Panc1 (cell line): ENCODE results near the gene SFMBT1. TPM values are rescaled to one million over a fixed set of nuclear protein-coding genes. Genes with fewer than 3 reads are reported as not detected.

Source experiments
- ATAC-seq: fragments of 200-7000 bp; cut with Tn5 transposase; 2 replicates; pipeline ENCODE4 v1.9.1; 2020; ENCODE audit warnings: mild to moderate bottlenecking, moderate library complexity
- Bru-seq: library from RNA; stranded (reverse); fragments of 400-500 nt; gene quantifications from one replicate; lab custom pipeline; 2021; lab: Mats Ljungman, UMichigan
- BruChase-seq, 2 experiments: library from RNA; stranded (reverse); fragments of 400-500 nt; gene quantifications; one replicate each; lab custom pipeline; 2021; lab: Mats Ljungman, UMichigan
- BruUV-seq: library from RNA; stranded (reverse); fragments of 400-500 nt; replicated peaks from 2 replicates; lab custom pipeline; 2021; lab: Mats Ljungman, UMichigan
- CTCF ChIA-PET: fragments of 300-600 bp; sonication (Branson Sonifier 250); formaldehyde crosslinking; loops from one replicate; lab custom pipeline; 2022; ENCODE audit warnings: antibody characterized with exemption; lab: Charles Lee
- POLR2A ChIA-PET: fragments of 300-600 bp; sonication (Branson Sonifier 250); formaldehyde crosslinking; loops from one replicate; lab custom pipeline; 2022; ENCODE audit warnings: antibody characterized with exemption; lab: Charles Lee
- DNase-seq: peaks from one replicate; pipeline ENCODE4 v3.0.0-alpha.2; 2010; ENCODE audit warnings: low read depth, low spot score
- H3K27ac ChIP-seq: 2 replicates; pipeline ENCODE4 v1.5.1; 2011; ENCODE audit warnings: mild to moderate bottlenecking, low read length, inconsistent platforms
- H3K27me3 ChIP-seq: fragments of 200-500 bp; sonication (Bioruptor generic); 2 replicates; pipeline ENCODE4 v1.6.0; 2014; ENCODE audit warnings: low read length, inconsistent platforms; ENCODE audit not compliant: control insufficient read depth, insufficient read depth
- H3K36me3 ChIP-seq: fragments of 200-500 bp; sonication (Bioruptor generic); 2 replicates; pipeline ENCODE4 v1.5.1; 2014; ENCODE audit warnings: inconsistent platforms, mild to moderate bottlenecking, low read length, moderate library complexity; ENCODE audit not compliant: control insufficient read depth, insufficient read depth
- H3K4me1 ChIP-seq: 2 replicates; pipeline ENCODE4 v1.5.1; 2011; ENCODE audit warnings: inconsistent platforms, mild to moderate bottlenecking, low read length, moderate library complexity; ENCODE audit not compliant: control insufficient read depth, insufficient read depth
- H3K4me3 ChIP-seq, 2 experiments: 2 replicates each; pipeline ENCODE4 v1.5.1; 2011 to 2012; ENCODE audit warnings: low read depth in 2 of 2, low read length in 2 of 2, mild to moderate bottlenecking in 2 of 2, inconsistent platforms in 1 of 2, moderate library complexity in 1 of 2
- H3K9me3 ChIP-seq: fragments of 200-500 bp; sonication (Bioruptor generic); 2 replicates; pipeline ENCODE4 v1.5.1; 2014; ENCODE audit warnings: low read depth, mild to moderate bottlenecking, inconsistent platforms, low read length, moderate library complexity; ENCODE audit not compliant: control insufficient read depth, insufficient read depth
- POLR2AphosphoS5 ChIP-seq: IDR thresholded peaks from 2 replicates; pipeline ENCODE4 v1.6.1; 2012; ENCODE audit warnings: mild to moderate bottlenecking, low read depth, low read length, moderate library complexity
- SIN3A ChIP-seq: IDR thresholded peaks from 2 replicates; pipeline ENCODE4 v1.6.1; 2012; ENCODE audit warnings: low read depth, mild to moderate bottlenecking, low read length, moderate library complexity, borderline replicate concordance; ENCODE audit not compliant: insufficient read depth
- TCF7L2 ChIP-seq: IDR thresholded peaks from 2 replicates; pipeline ENCODE4 v1.6.1; 2011; ENCODE audit warnings: mild to moderate bottlenecking, low read depth, low read length, inconsistent platforms
- in situ Hi-C: cut with HindIII; loops from 2 replicates; pipeline ENCODE4 v1.10.0; 2016; ENCODE audit warnings: low sequenced_read_pairs, low pct_unique_long_range_greater_than_20kb
- intact Hi-C: fragments of 100-400 bp; cut with micrococcal nuclease; formaldehyde crosslinking; loops from one replicate; pipeline ENCODE4 v1.10.0; 2022; ENCODE audit not compliant: unreplicated experiment
- long read RNA-seq: library from polyadenylated mRNA; unstranded; transcript quantifications from one replicate; pipeline ENCODE4 v2.0.0, GENCODE V29; 2021; ENCODE audit not compliant: unreplicated experiment
- polyA plus RNA-seq: library from polyadenylated mRNA; unstranded; fragments of >200 nt; gene quantifications from one replicate; pipeline ENCODE4 v1.2.1, GENCODE V29; 2012; ENCODE audit warnings: missing spikeins; ENCODE audit not compliant: insufficient read length
- total RNA-seq: library from RNA; stranded (reverse); gene quantifications from one replicate; pipeline ENCODE4 v1.2.1, GENCODE V29; 2021; ENCODE audit not compliant: unreplicated experiment
- TF ChIP-seq, protein P1 (sequence below), 2 experiments: IDR thresholded peaks; 2 replicates each; pipeline ENCODE4 v1.6.1; 2011 to 2012; ENCODE audit warnings: low read depth in 2 of 2, control low read depth in 1 of 2, low read length in 1 of 2, mild to moderate bottlenecking in 1 of 2, moderate library complexity in 1 of 2; ENCODE audit not compliant: insufficient read depth in 1 of 2
- TF ChIP-seq, protein P2 (sequence below): fragments of 450-650 bp; IDR thresholded peaks from 2 replicates; pipeline ENCODE4 v1.5.1; 2017; ENCODE audit warnings: mild to moderate bottlenecking

The SFMBT1 gene, protein sequence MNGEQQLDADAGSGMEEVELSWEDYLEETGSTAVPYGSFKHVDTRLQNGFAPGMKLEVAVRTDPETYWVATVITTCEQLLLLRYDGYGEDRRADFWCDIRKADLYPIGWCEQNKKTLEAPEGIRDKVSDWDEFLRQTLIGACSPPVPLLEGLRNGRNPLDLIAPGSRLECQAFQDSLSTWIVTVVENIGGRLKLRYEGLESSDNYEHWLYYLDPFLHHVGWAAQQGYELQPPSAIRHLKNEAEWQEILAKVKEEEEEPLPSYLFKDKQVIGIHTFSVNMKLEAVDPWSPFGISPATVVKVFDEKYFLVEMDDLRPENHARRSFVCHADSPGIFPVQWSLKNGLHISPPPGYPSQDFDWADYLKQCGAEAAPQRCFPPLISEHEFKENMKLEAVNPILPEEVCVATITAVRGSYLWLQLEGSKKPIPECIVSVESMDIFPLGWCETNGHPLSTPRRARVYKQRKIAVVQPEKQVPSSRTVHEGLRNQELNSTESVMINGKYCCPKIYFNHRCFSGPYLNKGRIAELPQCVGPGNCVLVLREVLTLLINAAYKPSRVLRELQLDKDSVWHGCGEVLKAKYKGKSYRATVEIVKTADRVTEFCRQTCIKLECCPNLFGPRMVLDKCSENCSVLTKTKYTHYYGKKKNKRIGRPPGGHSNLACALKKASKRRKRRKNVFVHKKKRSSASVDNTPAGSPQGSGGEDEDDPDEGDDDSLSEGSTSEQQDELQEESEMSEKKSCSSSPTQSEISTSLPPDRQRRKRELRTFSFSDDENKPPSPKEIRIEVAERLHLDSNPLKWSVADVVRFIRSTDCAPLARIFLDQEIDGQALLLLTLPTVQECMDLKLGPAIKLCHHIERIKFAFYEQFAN
- 24.4 TPM for total RNA-seq
- polyA plus RNA-seq, result 10.6 TPM
- percentile 81 among the genes with signal in this experiment for Bru-seq, nascent RNA
- percentile 76 among the genes with signal in this experiment for BruChase-seq, experiment 1, labeled RNA remaining after a 2-hour chase
- BruChase-seq, experiment 2, labeled RNA remaining after a 6-hour chase, result percentile 76 among the genes with signal in this experiment
- long read RNA-seq, full-length matches to known transcripts, result 5 of 47 reads
- long read RNA-seq, partial matches to known transcripts, result 29 of 47 reads
- long read RNA-seq, other reads (novel, unspliced or antisense), result 13 of 47 reads

DNA sequence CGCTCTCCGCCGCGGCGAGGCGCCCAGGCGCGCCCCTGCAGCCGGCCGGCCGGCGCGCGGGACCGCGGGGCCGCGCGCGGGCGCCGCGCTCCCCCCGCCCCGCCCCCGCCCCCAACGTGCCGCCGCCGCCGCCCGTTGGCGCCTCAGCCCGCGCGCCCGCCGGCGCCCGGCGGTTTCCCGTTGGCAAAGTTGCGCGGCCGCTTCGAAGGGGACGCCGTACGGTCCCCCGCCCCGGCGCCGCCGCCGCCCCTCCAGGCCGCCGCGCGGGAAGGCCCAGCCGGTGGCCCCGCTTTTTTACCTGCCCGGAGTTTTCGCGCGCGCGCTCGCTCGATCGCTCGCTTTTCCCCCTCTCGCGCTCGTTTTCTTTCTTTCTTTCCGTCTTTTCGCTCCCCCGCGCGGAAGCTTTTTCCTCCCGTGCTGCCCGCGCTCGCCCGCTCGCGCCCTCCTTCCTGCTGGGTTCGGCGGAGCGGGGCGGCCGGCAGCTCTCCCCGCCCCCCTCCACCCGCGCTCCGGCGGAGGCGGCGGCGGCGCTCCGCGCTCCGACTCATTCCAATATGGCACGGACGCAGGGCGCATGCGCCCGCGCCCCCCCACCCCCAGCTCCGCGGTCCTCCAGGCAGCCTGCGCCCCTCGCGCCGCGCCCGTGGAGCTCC lies at the start of gene SFMBT1:
SFMBT1 (minus strand) TSS at position 556 of the 653 bp plus-strand sequence. CDS start 76,945 bp downstream, outside the sequence.
- in situ Hi-C loops, result no loop called here
- ChIA-PET POLR2A (interaction anchor here (0.7 kb wide), 1 partner anchor 61 kb away, joined by 3 read pairs; no protein-coding TSS in a partner anchor), CTCF (interaction anchor here (0.7 kb wide), 1 partner anchor 183 kb away, joined by 3 read pairs; no protein-coding TSS in a partner anchor)
- Histone ChIP-seq H3K4me1 (peaks cover 20% of the 10 kb centered on the region), H3K27ac (peak within 1 kb of the TSS; percentile 91), H3K27me3 (no peaks in the 10 kb centered on the region), H3K9me3 (no peaks in the 10 kb centered on the region), H3K4me3 (peak within 1 kb of the TSS; percentile 67 to 76), H3K36me3 (no peaks in the 10 kb centered on the region)
- BruUV-seq, result no TSS peak
- peak; percentile 75 for ATAC-seq
- intact Hi-C loops, result no loop called here
- TF ChIP-seq, protein P1, sequence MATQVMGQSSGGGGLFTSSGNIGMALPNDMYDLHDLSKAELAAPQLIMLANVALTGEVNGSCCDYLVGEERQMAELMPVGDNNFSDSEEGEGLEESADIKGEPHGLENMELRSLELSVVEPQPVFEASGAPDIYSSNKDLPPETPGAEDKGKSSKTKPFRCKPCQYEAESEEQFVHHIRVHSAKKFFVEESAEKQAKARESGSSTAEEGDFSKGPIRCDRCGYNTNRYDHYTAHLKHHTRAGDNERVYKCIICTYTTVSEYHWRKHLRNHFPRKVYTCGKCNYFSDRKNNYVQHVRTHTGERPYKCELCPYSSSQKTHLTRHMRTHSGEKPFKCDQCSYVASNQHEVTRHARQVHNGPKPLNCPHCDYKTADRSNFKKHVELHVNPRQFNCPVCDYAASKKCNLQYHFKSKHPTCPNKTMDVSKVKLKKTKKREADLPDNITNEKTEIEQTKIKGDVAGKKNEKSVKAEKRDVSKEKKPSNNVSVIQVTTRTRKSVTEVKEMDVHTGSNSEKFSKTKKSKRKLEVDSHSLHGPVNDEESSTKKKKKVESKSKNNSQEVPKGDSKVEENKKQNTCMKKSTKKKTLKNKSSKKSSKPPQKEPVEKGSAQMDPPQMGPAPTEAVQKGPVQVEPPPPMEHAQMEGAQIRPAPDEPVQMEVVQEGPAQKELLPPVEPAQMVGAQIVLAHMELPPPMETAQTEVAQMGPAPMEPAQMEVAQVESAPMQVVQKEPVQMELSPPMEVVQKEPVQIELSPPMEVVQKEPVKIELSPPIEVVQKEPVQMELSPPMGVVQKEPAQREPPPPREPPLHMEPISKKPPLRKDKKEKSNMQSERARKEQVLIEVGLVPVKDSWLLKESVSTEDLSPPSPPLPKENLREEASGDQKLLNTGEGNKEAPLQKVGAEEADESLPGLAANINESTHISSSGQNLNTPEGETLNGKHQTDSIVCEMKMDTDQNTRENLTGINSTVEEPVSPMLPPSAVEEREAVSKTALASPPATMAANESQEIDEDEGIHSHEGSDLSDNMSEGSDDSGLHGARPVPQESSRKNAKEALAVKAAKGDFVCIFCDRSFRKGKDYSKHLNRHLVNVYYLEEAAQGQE (IDR thresholded peaks at IDR 0.05; ENCODE audit: insufficient read depth in 1 of 2, low read depth in 2 of 2, low read length in 1 of 2), result no peak
- TF ChIP-seq POLR2AphosphoS5, result peak; percentile 35; the same call in 1 of the 2 replicates
- no peak for DNase-seq

DNA sequence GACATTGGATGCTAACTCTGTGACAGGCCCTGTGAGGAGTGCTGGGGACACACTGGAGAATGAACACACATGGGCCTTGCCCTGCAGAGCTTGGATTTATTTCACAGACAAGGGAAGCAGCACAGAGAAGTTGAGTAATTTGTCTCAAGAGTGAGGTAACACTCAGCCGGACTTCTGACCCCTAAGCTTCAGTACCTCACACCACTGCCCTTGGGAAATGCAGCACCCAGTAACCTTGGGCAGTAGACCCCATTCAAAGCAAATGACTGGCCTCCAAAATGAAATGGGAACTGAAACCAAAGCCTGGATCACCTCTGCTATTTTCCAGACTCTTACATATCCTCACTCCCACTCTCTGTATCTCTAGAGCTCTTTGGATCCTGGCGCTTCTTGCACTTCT lies 47.1 kb upstream of the SFMBT1 start:
- TF ChIP-seq, protein P2, sequence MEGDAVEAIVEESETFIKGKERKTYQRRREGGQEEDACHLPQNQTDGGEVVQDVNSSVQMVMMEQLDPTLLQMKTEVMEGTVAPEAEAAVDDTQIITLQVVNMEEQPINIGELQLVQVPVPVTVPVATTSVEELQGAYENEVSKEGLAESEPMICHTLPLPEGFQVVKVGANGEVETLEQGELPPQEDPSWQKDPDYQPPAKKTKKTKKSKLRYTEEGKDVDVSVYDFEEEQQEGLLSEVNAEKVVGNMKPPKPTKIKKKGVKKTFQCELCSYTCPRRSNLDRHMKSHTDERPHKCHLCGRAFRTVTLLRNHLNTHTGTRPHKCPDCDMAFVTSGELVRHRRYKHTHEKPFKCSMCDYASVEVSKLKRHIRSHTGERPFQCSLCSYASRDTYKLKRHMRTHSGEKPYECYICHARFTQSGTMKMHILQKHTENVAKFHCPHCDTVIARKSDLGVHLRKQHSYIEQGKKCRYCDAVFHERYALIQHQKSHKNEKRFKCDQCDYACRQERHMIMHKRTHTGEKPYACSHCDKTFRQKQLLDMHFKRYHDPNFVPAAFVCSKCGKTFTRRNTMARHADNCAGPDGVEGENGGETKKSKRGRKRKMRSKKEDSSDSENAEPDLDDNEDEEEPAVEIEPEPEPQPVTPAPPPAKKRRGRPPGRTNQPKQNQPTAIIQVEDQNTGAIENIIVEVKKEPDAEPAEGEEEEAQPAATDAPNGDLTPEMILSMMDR, result no peak
- TF ChIP-seq TCF7L2 (no peak), SIN3A (no peak), POLR2AphosphoS5 (no peak)
- no peak for DNase-seq
- Histone ChIP-seq H3K36me3 (no peaks in the 10 kb centered on the region; the same call in 1 of the 2 replicates), H3K27me3 (no peaks in the 10 kb centered on the region), H3K27ac (no peak overlapping the region), H3K4me3 (no peak overlapping the region), H3K4me1 (no peaks in the 10 kb centered on the region), H3K9me3 (no peaks in the 10 kb centered on the region)
- intact Hi-C loops, result no loop called here
- ChIA-PET POLR2A (no interaction called here), CTCF (no interaction called here)
- no peak for ATAC-seq
- BruUV-seq, result no TSS peak
- in situ Hi-C loops, result no loop called here
